ENCODE measurements around the gene ZNF358. TPM values are rescaled to one million over a fixed set of nuclear protein-coding genes. Genes with fewer than 3 reads are reported as not detected.

The ZNF358 gene
- total RNA-seq, 1 donor from 2014 or later: 16.9 TPM

- CTCF ChIA-PET: no interaction called here
- TF ChIP-seq, protein P1, sequence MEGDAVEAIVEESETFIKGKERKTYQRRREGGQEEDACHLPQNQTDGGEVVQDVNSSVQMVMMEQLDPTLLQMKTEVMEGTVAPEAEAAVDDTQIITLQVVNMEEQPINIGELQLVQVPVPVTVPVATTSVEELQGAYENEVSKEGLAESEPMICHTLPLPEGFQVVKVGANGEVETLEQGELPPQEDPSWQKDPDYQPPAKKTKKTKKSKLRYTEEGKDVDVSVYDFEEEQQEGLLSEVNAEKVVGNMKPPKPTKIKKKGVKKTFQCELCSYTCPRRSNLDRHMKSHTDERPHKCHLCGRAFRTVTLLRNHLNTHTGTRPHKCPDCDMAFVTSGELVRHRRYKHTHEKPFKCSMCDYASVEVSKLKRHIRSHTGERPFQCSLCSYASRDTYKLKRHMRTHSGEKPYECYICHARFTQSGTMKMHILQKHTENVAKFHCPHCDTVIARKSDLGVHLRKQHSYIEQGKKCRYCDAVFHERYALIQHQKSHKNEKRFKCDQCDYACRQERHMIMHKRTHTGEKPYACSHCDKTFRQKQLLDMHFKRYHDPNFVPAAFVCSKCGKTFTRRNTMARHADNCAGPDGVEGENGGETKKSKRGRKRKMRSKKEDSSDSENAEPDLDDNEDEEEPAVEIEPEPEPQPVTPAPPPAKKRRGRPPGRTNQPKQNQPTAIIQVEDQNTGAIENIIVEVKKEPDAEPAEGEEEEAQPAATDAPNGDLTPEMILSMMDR (IDR thresholded peaks at IDR 0.05): no peak
- DNase-seq: no peak
- no peak overlapping the region for H3K4me3 Mint-ChIP-seq
- ATAC-seq (ENCODE audit: low read depth): no peak
- no peaks in the 10 kb centered on the region for H3K27me3 Mint-ChIP-seq
- H3K4me1 Mint-ChIP-seq: peaks cover 21% of the 10 kb centered on the region
- intact Hi-C loops (cut with micrococcal nuclease): no loop called here
- POLR2A ChIA-PET: no interaction called here
- H3K9me3 Mint-ChIP-seq: no peaks in the 10 kb centered on the region
- no peak overlapping the region for H3K27ac Mint-ChIP-seq
- H3K36me3 Mint-ChIP-seq (ENCODE audit: low read depth): peaks cover 12% of the 10 kb centered on the region
Observed at GRCh38 chr19:7476777-7477494, 39.0 kb upstream of the ZNF358 start.

- intact Hi-C loops (cut with micrococcal nuclease): no loop called here
- TF ChIP-seq, protein P1 (IDR thresholded peaks at IDR 0.05): no peak
- H3K27me3 Mint-ChIP-seq: no peaks in the 10 kb centered on the region
- CTCF ChIA-PET: no interaction called here
- ATAC-seq (ENCODE audit: low read depth): no peak
- peaks cover 5% of the 10 kb centered on the region for H3K36me3 Mint-ChIP-seq (ENCODE audit: low read depth)
- peaks cover 13% of the 10 kb centered on the region for H3K4me1 Mint-ChIP-seq
- no peak overlapping the region for H3K4me3 Mint-ChIP-seq
- no peaks in the 10 kb centered on the region for H3K9me3 Mint-ChIP-seq
- peak overlapping the region; percentile 50 for H3K27ac Mint-ChIP-seq
- no peak for DNase-seq
- POLR2A ChIA-PET: no interaction called here
Observed at GRCh38 chr19:7477758-7478157, 38.1 kb upstream of the ZNF358 start.

DNA sequence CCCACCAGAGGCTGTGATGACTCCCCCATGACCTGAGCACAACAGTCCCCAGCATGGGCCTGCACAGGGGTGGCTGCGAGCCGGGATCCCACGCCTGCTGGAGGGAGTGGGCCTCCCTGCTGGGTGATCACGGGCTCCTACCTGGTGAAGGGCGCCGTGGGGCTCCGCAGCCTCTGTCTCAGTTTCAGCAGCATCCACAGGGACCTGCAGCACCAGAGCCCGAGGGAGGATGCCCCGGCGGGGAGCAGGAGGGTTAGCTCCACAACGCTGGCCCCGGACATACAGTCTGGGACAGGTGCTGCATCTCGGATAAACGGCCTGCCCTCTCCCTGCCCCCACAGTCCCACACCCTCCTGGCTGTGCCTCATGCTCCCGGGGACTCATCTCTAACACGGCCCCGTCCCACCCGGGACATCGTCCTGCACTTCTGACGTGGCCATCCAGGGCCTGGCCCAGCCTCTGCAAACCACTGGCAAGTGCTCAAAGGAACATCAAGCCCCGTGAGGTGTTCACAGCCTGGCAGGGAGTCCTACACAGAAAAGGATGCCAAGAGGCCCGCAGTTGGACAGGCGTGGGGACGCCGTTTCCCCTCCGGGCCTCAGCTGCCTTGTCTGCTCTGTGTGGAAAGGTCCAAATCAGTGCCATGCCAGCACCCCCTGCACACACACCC is 37.6 kb upstream of the ZNF358 start:
- intact Hi-C loops (cut with micrococcal nuclease): no loop called here
- Mint-ChIP-seq H3K27ac (peak overlapping the region; percentile 50), H3K4me1 (peaks cover 11% of the 10 kb centered on the region), H3K36me3 (ENCODE audit: low read depth) (peaks cover 1% of the 10 kb centered on the region), H3K4me3 (no peak overlapping the region), H3K27me3 (no peaks in the 10 kb centered on the region), H3K9me3 (no peaks in the 10 kb centered on the region)
- POLR2A ChIA-PET: no interaction called here
- TF ChIP-seq, protein P1 (IDR thresholded peaks at IDR 0.05): no peak
- no peak for ATAC-seq (ENCODE audit: low read depth)
- DNase-seq: no peak
- CTCF ChIA-PET: no interaction called here

DNA sequence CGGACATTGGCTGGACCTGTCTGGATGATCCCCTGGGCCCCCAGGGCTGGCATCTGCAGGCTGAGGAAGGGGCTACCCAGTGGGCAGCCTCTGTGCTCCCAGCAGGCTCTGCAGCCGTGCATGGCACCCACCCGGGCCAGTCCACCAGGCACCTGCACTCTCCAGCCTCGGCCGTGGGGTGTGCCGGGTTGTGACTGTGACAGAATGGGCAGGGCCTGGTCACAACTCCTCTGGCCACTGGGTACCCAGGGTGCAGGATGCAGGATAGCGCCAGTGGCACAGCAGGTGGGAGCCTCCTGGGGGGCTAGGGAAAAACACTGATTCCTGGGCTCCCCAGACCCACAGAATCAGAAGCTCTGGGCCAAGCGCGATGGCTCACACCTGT is 37.1 kb upstream of the ZNF358 start:
- no peak for ATAC-seq (ENCODE audit: low read depth)
- Mint-ChIP-seq H3K9me3 (no peaks in the 10 kb centered on the region), H3K36me3 (ENCODE audit: low read depth) (no peaks in the 10 kb centered on the region), H3K4me1 (peaks cover 11% of the 10 kb centered on the region), H3K27ac (no peak overlapping the region), H3K4me3 (no peak overlapping the region), H3K27me3 (no peaks in the 10 kb centered on the region)
- no peak for DNase-seq
- ChIA-PET POLR2A (no interaction called here), CTCF (no interaction called here)
- intact Hi-C loops (cut with micrococcal nuclease): no loop called here
- TF ChIP-seq, protein P1 (IDR thresholded peaks at IDR 0.05): no peak

DNA sequence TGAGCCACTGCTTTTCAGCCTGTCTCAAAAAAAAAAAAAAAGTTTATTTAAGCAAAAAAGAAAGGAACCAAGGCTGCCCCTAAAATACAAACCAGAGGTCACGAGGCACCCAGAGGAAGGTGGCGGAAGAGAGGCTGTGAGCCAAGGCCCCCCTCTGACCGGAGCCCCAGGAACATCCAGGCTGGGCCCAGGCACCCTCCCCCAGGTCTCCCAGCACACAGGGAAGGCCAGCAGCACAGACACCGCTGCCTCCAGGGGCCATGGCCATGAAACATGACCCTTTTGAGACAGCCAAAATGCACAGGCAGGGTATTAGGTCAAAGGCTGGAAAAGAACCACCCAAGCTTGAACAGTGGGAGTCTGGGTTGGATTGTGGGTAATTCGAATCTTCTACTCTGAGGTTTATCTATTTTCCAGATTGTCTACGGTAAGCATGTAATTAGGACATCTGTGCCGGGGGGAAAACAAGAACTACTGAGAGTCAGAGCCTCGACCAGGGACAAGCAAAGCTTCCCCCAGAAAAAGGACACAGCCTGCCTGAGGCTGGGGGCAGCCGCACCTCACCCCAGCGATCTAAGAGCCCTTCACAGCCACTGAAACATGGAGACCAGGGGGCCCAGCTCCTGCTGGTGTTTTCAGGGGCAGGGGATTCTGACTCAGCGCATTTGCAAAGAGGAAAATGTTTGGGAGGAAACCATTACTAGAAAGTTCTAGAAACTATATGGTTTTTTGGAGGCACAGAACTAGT is 35.5 kb upstream of the ZNF358 start:
- DNase-seq (no peak), ATAC-seq (ENCODE audit: low read depth) (no peak)
- no peaks in the 10 kb centered on the region for H3K27me3 Mint-ChIP-seq
- peaks cover 8% of the 10 kb centered on the region for H3K4me1 Mint-ChIP-seq
- no peak overlapping the region for H3K27ac Mint-ChIP-seq
- POLR2A ChIA-PET: no interaction called here
- no peaks in the 10 kb centered on the region for H3K36me3 Mint-ChIP-seq (ENCODE audit: low read depth)
- H3K9me3 Mint-ChIP-seq: no peaks in the 10 kb centered on the region
- TF ChIP-seq, protein P1 (IDR thresholded peaks at IDR 0.05): no peak
- H3K4me3 Mint-ChIP-seq: no peak overlapping the region
- CTCF ChIA-PET: no interaction called here
- intact Hi-C loops (cut with micrococcal nuclease): loop anchor here (10.0 kb wide), 1 partner anchor 86 kb away; no protein-coding TSS in a partner anchor
